SU-DHL-6 (cell line): ENCODE measurements around the gene NOTCH3.

ENCODE experiments used
- H2AFZ ChIP-seq: fragments of 200-600 bp; sonication (generic); 2 replicates; pipeline ENCODE4 v1.6.1; 2014; ENCODE audit warnings: low read depth, mild to moderate bottlenecking, moderate library complexity, mixed read lengths, antibody characterized with exemption, low read length; ENCODE audit not compliant: severe bottlenecking
- H3F3A ChIP-seq: fragments of 200-600 bp; shearing (Covaris generic); 2 replicates; pipeline ENCODE4 v1.6.0; 2016; ENCODE audit warnings: antibody characterized with exemption, mild to moderate bottlenecking; ENCODE audit not compliant: insufficient read depth
- H3K27ac ChIP-seq: fragments of 200-600 bp; sonication (generic); 2 replicates; pipeline ENCODE4 v1.5.1; 2016; ENCODE audit warnings: low read depth, mild to moderate bottlenecking, low read length, moderate library complexity, mixed read lengths
- H3K27me3 ChIP-seq: fragments of 200-600 bp; sonication (generic), shearing (Covaris generic); 2 replicates; pipeline ENCODE4 v1.6.0; 2014; ENCODE audit warnings: mild to moderate bottlenecking, low read length
- H3K36me3 ChIP-seq: fragments of 200-600 bp; sonication (generic); 2 replicates; pipeline ENCODE4 v1.6.1; 2014; ENCODE audit warnings: mild to moderate bottlenecking, low read length, mixed read lengths
- H3K4me2 ChIP-seq: fragments of 300-600, 200-600 bp; shearing (Covaris generic), sonication (generic); 2 replicates; pipeline ENCODE4 v1.6.0; 2014; ENCODE audit warnings: low read length, low read depth, mild to moderate bottlenecking; ENCODE audit not compliant: poor library complexity, severe bottlenecking
- H3K4me3 ChIP-seq: fragments of 200-600 bp; sonication (generic); 2 replicates; pipeline ENCODE4 v1.5.1; 2014; ENCODE audit warnings: antibody characterized with exemption, low read length, mild to moderate bottlenecking, mixed read lengths; ENCODE audit not compliant: insufficient read depth, poor library complexity, severe bottlenecking
- H3K79me2 ChIP-seq: fragments of 200-600 bp; sonication (generic); 2 replicates; pipeline ENCODE4 v1.6.1; 2014; ENCODE audit warnings: mild to moderate bottlenecking, low read length, moderate library complexity; ENCODE audit not compliant: insufficient read depth
- H3K9ac ChIP-seq: fragments of 200-600 bp; sonication (generic); 2 replicates; pipeline ENCODE4 v1.7.0; 2014; ENCODE audit warnings: mild to moderate bottlenecking, low read length
- H3K9me2 ChIP-seq: fragments of 200-600 bp; sonication (generic); replicated peaks from 2 replicates; pipeline ENCODE4 v1.6.1; 2014; ENCODE audit warnings: low read length; ENCODE audit not compliant: insufficient read depth
- H3K9me3 ChIP-seq: fragments of 200-600 bp; sonication (generic); 2 replicates; pipeline ENCODE4 v1.6.1; 2014; ENCODE audit warnings: low read length, mixed read lengths; ENCODE audit not compliant: insufficient read depth
- H4K20me1 ChIP-seq: fragments of 200-600 bp; sonication (generic); 2 replicates; pipeline ENCODE4 v1.6.1; 2014; ENCODE audit warnings: low read depth, mild to moderate bottlenecking, antibody characterized with exemption, low read length, moderate library complexity, mixed read lengths
- EZH2phosphoT487 ChIP-seq: fragments of 200-600 bp; sonication (generic), shearing (Covaris generic); conservative IDR thresholded peaks from 2 replicates; pipeline ENCODE4 v1.6.1; 2018; ENCODE audit warnings: mild to moderate bottlenecking, antibody characterized with exemption, low read length, moderate library complexity, mixed read lengths
- TF ChIP-seq, protein P1 (sequence below): fragments of 200-600 bp; sonication (generic); IDR thresholded peaks from one replicate; pipeline ENCODE4 v1.5.1; 2017; ENCODE audit warnings: antibody characterized with exemption, mild to moderate bottlenecking, low read length, moderate library complexity; ENCODE audit not compliant: insufficient read depth, poor library complexity, severe bottlenecking

NOTCH3 gene

DNA sequence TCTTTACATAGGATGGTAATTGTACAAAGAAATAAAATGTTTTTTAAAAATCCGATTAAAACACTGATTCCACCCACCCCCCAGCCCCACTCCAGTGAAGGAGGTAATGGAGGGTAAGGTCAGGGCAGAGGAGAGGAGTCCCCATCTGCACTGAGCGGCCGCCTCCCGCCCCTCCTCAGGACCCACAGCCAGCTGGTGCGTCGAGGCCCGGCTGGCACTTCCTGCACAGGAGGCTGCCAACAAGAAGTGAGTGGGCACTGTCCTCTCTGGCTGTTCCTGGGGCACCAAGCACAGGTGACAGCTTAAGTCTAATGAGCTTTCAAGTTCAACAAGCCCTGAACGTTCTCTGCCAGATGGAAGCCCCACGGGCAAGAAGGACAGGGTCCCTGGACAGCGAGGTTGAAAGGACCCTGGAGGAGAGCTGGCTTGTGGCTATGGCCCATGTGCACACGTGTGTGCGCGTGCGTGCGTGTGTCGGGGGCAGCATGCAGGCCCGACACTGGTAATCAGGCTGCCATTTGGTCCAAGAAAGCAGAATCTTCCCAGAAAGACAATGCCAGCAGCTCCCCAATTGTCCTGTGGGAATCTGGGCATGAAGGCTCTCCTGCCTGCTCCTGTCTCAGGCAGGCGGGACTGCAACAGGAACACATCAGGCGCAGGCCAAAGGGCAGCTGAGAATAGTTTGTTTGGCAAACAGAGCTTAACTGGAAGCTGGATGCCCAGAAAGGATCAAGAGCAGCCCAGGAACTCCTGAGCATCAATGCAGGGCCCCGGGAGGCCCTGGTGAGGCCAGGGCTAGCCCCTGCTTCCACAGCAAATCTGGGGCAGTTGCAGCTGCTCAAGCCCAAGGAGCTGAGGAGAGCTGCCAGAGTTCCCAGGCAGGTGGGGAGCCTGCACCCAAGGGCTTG lies 46.6 kb upstream of the NOTCH3 start:
- Histone ChIP-seq H3K9me3 (no peaks in the 10 kb centered on the region), H3K27me3 (no peaks in the 10 kb centered on the region), H4K20me1 (peaks cover 5% of the 10 kb centered on the region; the same call in 1 of the 2 replicates), H2AFZ (no peak overlapping the region), H3K36me3 (no peaks in the 10 kb centered on the region), H3K4me2 (no peak overlapping the region), H3F3A (no peaks in the 10 kb centered on the region), H3K4me3 (no peak overlapping the region), H3K27ac (no peak overlapping the region), H3K9ac (no peak overlapping the region), H3K79me2 (no peaks in the 10 kb centered on the region), H3K9me2 (no peaks in the 10 kb centered on the region)
- TF ChIP-seq, protein P1, sequence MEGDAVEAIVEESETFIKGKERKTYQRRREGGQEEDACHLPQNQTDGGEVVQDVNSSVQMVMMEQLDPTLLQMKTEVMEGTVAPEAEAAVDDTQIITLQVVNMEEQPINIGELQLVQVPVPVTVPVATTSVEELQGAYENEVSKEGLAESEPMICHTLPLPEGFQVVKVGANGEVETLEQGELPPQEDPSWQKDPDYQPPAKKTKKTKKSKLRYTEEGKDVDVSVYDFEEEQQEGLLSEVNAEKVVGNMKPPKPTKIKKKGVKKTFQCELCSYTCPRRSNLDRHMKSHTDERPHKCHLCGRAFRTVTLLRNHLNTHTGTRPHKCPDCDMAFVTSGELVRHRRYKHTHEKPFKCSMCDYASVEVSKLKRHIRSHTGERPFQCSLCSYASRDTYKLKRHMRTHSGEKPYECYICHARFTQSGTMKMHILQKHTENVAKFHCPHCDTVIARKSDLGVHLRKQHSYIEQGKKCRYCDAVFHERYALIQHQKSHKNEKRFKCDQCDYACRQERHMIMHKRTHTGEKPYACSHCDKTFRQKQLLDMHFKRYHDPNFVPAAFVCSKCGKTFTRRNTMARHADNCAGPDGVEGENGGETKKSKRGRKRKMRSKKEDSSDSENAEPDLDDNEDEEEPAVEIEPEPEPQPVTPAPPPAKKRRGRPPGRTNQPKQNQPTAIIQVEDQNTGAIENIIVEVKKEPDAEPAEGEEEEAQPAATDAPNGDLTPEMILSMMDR = no peak
- no peak for TF ChIP-seq EZH2phosphoT487

DNA sequence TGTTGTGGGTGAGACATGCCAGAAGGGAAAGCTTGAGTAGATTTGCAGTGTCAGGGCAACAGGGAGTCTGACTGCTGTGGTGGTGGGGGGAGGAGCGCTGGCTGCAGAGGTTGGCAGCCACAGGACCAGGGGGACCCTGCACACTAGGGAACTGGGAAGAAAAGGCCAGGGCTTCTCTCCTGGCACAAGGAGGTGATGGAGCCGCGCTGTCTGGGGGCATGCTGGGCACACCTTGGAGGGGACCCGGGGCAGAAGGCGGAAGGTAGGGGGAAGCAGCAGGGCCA lies 45.3 kb upstream of the NOTCH3 start:
- Histone ChIP-seq H3K79me2 (no peaks in the 10 kb centered on the region), H3K9ac (no peak overlapping the region), H4K20me1 (peaks cover 5% of the 10 kb centered on the region; the same call in 1 of the 2 replicates), H3K4me3 (no peak overlapping the region), H3F3A (no peaks in the 10 kb centered on the region), H3K27me3 (no peaks in the 10 kb centered on the region), H3K4me2 (no peak overlapping the region), H3K9me3 (no peaks in the 10 kb centered on the region), H3K36me3 (no peaks in the 10 kb centered on the region), H2AFZ (no peak overlapping the region), H3K9me2 (no peaks in the 10 kb centered on the region), H3K27ac (no peak overlapping the region)
- TF ChIP-seq, protein P1 = no peak
- TF ChIP-seq EZH2phosphoT487 = no peak

DNA sequence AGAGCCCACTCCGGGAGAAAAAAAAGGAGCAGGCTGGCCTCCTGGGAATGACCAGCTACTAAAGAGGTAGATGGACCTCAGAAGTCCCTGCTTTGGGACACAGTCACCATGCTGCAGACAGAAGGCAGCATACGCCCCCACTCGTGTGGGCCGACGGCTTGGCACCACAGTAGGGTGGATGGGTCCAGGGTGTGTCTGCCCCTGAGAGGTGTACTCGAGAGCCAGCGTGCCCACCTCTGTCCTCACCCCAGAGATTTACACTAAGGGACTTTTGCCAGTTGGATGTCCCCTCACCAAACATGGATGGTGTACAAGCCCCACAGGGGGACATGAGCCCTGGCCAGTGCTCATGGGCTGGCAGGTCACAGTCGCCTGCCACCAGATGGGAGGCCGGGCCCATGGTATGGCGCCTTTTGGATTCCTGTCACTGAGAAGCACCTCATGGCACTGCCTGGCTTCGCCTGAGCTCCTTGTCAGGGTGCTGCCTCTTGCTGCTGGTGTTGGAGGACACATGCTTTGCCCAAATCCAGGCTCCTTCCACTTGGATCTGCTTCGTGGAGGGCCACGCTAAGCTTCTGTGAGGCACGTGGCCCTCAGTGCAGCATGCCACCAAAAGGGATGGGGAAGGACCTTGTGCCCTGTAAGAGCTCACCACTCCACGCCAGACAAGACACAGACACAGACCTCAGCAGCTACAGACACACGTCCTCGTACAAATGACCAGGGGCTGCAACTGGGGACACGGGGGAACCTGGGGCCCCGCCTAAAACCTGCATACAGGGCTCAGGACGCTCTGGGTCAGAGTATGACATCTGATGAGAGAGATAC lies 44.8 kb upstream of the NOTCH3 start:
- no peak for TF ChIP-seq EZH2phosphoT487
- TF ChIP-seq, protein P1 = no peak
- Histone ChIP-seq H3K9me3 (no peaks in the 10 kb centered on the region), H3K36me3 (no peaks in the 10 kb centered on the region), H3K27me3 (no peaks in the 10 kb centered on the region), H2AFZ (no peak overlapping the region), H3K9me2 (no peaks in the 10 kb centered on the region), H4K20me1 (no peaks in the 10 kb centered on the region; the same call in 1 of the 2 replicates), H3F3A (no peaks in the 10 kb centered on the region), H3K79me2 (no peaks in the 10 kb centered on the region), H3K9ac (no peak overlapping the region), H3K27ac (no peak overlapping the region), H3K4me2 (no peak overlapping the region), H3K4me3 (no peak overlapping the region)
